HPDE6-E6E7 (cell line): Measurements from ENCODE around the gene GSPT1.

Experiments
- DNase-seq: peaks from one replicate; pipeline ENCODE4 v3.0.0; 2011; ENCODE audit warnings: missing footprints; ENCODE audit errors: extremely low spot score

Gene GSPT1

DNA sequence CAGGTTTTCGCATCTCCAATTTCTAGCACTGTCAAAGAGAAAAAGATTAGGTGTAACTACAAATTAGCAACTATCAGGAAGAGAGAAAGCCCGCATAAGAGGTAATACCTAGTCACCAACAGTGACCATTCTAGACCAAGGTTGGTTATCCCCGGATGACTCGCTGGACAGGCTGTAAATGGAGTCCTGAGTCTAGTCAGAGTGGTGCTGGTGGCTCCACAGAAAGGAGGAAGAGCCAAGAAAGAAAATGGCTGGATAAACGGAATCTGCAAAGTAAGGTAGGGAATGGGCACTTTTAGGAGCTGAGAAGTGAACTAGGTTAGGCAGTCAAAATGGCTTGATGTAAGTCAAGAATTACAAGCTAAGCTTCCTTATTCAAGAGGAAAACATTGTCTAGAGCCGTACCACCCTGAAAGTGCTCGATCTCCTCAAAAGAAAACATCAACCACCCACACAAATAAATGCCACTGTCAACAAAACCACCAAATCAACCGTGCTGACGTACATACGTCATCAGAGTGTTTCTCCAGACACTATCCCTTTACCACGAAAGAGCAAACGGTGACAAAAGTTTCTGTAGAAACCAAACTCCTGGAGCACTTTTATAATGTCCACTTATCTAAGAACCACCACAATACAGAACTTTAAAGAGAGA lies 2.2 kb downstream of the GSPT1 start:
- DNase-seq, result peak; percentile 19

DNA sequence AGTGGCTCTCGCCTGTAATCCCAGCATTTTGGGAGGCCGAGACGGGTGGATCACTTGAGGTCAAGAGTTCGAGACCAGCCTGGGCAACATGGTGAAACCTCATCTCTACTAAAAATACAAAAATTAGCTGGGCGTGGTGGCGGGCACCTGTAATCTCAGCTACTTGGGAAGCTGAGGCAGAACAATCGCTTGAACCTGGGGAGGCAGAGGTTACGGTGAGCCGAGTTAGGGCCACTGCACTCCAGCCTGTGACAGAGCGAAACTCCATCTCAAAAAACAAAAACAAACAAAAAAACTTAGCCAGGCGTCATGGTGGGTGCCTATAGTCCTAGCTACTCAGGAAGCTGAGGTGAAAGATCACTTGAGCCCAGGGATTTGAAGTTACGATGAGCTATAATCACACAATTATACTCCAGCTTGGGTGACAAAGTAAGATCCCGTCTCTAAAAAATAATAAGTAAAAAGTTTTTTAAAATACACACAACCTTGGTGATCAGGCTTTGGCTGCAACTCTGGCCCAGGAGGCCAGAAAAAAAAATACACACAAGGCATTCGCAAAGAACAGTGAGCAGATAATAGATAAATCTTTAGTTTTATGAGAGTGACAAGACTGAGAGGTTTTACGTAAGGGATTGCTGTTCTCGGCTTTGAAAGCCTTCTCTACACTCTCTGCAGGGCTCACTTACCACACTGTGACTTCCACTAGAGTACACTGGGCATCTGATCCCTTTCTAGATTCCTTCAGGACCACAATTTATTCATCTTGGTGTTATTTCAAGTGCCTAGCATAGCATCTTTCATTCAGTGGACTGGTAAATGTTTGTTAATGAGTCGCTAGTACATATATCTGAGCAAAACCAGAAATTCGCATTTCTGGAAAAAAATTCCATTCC lies 5.9 kb downstream of the GSPT1 start:
- DNase-seq, result no peak

DNA sequence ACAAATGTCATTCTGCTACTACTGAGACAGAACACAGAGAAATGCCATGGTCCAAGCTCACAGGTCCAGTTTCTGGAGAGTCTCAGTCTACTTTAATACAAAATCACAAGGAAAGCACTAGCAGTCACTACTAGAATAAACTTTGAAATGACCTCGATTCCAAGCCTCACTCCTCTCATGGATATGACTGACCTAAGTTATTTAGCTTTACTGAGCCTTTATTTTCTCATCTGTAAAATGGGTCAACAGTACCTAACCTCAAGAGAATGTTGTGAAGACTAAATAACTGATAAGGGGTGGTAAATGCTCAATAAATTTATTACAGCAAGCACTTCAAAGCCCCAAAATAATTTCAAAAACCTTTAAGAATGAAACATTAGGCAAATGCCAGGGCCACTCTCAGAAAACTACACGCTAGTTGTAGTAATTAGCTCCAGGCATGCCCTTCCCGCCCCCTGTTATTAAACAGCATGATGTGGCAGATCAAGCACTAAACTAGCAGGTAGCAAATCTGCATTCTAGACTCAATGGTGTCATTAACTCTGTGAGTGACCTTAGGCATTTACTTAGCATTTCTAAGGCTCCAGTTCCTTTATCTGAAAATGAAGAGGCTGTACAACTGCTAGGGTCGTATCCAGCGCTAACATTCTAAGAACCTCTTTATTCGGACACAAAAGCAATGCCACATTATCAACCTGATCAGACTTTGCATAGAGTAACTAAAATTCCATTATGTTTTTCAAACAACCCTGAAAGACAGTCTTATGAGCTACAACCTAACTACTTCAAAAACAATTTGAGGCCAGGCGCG lies 8.4 kb downstream of the GSPT1 start:
- no peak for DNase-seq

DNA sequence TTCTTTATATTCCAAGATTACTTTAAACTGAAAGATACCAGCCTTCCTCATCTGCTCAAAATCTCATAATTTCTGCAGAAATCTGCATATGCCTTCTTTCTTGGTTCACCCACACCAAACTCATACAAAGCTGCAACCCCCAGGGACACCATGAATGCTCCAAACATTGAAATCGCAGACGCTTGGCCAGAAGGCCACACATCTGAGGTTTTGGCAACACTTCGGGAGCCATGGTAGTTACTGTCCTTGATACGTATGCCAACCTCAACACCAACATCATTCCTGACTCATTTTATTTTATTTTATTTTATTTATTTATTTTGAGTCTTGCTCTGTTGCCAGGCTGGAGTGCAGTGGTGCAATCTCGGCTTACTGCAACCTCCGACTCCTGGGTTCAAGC lies 11.8 kb downstream of the GSPT1 start:
- DNase-seq, result no peak

DNA sequence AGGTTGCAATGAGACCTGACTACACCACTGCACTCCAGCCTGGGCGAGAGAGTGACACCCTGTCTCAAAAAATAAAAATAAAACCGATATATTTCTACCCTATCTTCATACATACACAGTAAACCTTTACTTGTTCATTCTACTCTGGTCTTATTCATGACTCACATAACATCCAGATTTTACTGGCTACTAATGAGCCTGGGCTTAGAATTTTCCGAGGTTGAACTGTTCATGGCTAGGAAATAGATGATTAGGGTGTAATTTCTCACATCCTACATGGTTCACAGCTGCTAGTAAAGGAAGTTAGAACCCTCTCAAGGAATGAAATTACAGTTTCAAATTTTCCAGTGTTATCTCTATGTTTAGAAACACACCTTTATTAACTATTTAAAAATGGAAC lies 14.7 kb downstream of the GSPT1 start:
- no peak for DNase-seq

DNA sequence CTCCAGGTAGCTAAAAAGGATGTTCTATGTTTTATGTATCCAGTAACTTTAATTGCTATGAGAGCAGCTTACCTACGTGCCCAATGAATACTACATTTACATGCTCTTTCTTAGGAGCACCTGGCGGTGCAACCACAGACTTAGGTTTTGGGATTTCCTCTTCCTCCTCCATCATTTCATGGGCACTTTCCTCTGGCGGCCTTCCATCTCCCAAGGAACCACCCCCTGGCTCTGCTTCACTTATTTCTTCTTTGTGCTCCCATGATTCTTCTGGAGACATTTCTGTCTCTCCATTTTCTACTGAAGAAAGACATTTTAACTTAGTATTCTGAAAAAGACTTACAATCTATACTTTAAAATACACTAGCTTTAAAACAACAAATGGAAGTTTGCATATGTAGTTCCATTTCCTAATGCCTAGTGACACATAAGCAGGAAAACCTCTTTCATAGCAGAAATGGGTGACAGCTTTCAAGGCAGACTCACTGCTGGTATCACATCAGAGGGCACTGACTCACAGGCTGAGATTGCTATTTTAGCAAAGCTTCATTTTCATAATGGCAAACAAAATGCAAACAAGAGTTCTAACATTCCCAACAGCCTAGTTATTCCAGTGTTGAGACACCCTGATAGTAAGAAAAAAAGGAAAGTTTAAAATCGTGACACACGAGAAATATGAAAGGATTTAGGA lies 19.1 kb downstream of the GSPT1 start:
- no peak for DNase-seq

DNA sequence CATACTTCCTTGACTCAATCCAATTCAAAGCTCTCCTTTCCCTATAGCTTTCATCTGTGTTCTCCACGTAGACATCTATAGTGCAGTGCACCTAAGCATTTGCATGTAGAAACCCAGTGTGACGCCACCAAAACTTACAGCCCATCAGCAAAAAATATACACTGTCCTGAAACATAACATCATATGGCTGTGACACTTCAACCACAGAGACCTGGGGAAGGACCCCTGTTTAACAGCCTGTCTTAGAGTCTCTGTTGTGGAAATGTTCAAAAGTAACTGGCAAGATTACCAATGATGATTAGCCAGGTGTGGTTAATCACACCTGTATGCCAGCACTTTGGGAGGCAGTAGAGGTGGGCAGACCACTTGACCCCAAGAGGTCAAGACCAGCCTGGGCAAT lies 22.2 kb downstream of the GSPT1 start:
- DNase-seq, result no peak

DNA sequence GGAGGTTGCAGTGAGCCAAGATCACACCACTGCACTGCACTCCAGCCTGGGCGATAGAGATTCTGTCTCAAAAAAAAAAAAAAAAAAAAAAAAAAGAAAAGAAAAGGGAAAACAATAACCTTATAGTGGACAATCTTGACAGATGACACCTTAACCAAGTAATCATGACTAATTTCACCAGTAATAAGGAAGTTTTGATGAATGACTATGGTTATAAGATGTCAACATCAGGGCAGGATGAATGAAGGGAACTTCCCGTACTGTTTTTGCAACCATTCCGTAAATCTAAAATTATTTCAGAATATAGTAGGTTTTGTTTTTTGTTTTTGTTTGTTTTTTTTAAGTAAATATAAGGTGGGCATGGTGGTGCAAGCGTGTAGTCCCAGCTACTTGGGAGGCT lies 23.0 kb downstream of the GSPT1 start:
- no peak for DNase-seq

DNA sequence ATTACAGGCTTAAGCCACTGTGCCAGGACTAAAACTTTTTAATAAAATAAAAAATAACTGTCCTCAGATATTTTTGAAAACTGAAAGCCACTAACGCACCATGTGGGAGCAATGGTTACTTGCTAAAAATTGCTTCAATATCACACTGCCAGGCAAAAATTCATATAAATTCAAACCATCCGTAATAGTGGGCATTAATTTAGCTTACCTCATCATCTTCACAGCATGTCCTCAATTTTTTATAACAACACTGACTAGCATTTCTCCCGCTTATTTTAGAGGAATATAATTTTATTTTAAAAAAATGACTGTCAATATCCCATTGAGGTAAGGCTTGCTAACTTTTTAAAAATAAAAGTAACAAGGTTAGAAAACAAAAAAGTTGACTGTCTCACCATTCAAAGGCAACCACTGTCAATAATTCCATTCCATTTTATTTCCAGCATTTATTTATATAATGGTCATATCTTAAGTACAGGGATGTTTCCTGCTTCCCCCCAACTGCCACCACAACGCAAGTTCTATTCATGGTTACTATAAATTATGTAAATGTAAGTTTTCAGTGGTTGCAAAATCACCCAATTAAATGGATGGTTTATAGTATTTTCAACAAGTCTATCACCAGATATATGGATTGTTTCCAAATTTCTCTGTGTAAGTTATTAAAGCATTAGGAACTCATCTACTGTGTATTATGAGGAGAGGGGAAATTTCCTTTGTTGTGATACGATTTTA lies 25.4 kb downstream of the GSPT1 start:
- DNase-seq, result no peak

DNA sequence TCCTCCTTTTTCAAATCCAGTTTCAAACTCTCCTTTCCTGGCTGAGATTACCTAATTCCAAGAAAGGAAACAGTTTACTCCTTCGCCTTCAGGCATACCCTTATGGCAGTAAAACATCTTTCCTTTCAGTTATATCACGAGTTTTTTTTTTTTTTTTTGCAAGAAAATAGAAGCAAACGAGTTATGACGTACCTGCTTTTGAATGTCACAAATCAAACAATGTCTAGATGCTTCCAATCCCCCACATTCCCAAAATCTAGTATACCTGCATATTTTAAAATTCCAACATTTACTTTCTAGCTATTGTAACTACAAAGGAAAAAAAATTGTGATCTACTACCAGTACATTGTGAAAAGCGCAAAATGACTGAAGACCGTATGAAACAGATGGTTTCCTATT lies 28.9 kb downstream of the GSPT1 start:
- no peak for DNase-seq

DNA sequence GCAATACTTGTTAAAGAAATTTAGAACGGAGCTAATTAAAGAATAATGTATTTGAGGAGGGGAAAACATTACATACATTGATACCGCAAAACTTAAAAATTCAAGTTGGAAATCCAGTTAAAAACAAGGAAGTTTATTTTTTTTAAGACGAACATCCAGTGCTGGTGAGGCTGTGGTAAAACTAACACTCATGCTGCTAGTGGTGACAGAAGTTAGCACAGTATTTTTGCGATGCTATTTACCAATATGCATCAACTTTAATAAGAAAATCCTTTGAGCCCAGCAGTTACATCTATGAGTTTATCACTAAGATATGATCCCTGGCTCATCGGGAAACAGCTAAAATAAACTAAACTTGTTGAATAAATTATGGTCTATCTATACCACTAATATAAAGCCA lies 31.7 kb downstream of the GSPT1 start:
- no peak for DNase-seq

DNA sequence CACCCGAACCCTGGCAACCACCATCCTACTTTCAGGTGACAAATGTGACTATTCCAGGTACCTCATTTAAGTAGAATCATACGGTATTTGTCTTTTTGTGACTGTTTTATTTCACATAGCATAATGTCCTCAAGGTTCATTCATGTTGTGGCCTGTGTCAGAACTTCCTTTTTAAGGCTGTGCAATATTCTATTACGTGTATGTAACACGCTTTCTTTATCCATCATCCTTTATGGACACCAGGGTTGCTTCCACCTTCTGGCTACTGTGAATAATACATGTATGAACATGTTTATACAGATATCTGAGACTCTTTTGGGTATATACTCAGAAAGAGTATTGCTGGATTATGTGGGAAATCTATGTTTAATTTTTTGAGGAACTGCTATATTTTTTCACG lies 35.7 kb downstream of the GSPT1 start:
- no peak for DNase-seq

DNA sequence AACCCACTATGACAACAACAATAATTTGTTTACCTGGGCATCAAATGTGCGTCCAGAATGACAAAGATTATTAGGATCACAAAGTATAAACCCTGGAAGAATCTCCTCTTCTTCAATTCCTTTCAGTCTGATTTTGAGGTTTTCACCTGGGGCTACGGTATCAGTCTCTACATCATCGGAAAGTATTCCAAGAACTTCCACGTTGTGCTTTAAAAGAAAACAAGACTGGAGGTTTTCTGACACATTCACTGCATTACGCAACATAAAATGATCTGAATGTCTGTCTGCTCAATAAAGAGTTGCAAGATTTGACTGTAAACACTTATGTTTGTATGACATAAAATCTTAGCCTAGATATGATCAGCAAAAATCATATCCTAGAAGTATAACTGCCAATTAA lies 38.4 kb downstream of the GSPT1 start:
- DNase-seq, result no peak

DNA sequence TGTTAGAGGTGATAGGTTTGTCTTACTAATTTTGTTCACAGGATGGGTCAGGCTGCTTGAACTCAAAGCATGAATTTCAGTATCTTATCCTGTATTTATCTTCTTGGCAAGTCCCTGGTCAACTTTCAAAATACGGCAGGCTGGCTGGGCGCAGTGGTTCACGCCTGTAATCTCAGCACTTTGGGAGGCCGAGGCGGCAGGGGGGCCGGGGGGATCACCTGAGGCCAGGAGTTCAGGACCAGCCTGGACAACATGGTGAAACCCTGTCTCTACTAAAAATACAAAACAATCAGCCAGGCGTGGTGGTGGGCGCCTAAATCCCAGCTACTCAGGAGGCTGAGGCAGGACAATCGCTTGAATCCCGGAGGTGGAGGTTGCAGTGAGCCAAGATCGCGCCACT lies 39.5 kb downstream of the GSPT1 start:
- DNase-seq, result no peak

DNA sequence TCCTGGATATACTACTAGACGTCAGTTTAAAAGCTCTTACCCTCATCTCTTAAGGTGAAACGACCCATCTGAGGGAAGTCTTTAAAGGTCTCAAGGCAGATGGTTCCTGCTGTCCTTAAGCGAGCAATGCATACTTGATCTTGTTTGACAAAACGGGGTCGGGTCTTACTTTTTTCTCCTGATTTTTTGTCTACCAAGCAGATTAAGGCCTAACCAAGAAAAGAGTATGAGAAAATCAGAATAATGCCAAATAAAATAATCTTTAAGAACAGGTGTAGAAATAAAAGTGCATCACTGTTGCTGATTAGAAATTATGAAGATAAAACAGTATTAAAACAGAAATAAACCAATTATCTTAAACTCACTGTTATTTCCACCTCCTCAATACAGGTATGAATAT lies 40.0 kb downstream of the GSPT1 start:
- no peak for DNase-seq

DNA sequence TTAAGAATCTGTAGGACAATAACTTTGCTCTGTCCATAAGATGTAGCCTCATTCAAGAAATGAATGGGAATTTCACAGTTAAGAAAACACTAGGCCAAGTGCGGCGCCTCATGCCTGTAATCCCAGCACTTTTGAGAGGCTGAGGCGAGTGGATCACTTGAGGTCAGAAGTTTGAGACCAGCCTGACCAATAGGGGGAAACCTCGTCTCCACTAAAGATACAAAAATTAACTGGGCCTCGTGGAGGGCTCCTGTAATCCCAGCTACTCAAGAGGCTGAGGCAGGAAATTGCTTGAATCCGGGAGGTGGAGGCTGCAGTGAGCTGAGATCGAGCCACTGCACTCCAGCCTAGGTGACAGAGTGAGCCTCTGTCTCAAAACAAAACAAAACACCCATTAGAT lies 44.6 kb downstream of the GSPT1 start:
- no peak for DNase-seq

DNA sequence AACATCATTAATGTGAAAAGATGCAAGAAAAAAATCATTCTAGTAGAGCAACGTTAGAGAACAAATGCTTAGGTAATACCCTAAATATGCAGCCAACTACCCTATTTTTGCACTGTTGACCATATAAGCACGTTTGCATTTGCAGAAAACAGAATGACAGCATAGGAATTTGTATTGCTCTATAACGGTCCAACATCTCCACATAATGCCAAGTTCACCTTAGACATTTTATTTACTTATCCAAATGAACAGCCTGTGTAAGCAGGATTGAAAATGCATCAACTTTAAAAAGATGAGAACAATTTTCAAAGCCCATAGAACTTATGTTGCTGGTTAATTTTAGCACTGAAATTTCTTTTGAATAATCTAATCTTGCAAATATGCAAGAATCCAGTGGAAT lies 45.4 kb downstream of the GSPT1 start:
- DNase-seq, result no peak

DNA sequence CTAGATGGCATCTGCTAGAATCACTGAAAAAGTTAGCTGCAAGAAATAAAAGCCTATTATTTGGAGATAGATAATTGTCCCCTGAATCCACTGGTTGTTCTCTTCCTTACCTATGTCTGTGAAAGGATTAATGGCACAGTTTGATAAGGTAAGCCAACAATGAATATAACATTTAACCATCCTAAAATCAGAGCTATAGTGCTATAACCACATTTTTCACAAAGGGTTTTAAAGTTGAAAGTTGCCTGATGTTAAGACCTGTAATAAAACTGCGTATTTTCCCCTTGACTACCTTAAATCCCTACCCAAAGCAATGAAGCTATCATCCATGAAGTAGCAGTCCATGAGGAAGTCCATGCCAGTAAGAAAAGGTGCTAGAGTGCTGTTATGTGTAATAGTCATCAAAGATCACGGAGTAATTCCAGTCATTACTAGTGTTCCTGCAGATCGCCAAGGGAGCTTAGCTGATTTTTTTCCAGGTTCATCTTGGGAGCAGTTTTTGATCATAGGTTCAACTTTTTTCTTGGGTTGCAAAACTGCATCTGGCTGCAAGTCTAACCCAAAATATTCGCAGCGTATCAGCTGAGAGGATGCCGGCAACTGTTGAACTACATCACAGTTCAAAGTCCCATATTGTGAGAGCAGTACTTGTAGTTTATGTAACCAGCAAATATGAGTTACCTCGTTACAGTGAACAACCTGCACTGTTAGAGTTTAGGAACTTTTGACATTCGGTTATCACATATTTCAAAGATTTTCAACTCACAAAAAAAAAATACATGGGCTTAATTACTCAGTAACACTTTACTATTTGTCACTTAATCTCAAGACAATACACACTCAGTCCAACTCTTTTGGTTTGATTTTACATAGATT lies 46.2 kb downstream of the GSPT1 start:
- DNase-seq, result no peak

DNA sequence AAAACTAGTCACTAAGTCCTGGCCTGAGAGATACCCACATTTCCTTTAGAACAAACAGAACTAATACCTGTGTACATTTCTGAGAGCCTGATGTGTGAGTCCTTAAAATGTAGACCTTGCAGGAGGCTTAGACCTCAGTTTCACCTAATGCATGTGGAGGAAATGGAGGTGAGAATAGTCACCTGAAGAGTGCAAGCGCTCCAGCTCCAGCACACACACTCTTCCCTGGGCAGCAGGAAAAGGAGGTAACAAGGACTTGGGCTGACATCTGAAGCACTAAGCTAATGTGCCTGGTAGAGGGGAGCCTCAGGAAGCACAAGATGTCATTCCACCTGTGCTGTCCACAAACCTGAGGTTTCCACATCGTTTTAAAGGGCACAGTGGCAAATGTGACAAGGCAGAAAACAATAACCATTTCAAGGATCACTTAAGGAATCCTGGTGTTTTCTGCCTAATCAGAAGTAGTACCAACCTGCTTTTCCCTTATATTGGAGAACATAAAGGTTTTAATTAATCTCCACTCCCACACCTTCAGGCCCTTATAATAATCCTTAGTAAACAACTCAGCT lies 47.3 kb downstream of the GSPT1 start:
- DNase-seq, result no peak

DNA sequence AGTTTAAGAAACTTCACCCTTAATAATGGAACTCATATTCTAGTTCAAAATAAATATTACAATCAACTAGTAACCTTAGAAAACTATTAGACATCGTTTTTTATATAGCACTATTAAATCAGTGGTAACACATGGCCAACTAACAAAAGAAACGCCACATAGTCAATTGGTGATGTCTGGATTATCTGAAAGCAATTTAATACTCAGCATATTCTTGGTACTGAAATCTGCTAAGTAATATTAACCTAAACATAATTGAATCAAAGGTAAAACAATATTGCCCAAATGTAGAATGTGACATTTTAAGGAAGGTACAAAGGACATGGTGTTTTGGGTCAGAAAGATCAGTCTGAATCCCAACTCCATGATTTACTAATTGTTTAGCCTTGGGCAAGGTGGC lies 53.3 kb downstream of the GSPT1 start:
- DNase-seq, result no peak
